ENCODE data around the gene ZNRF4. TPM values are rescaled to one million over a fixed set of nuclear protein-coding genes. Genes with fewer than 3 reads are reported as not detected.
"Not testable (repeated sequence)": the region's sequence is repeated elsewhere in the genome, so short reads cannot be mapped to it uniquely, and the experiment has no call there.

Gene ZNRF4, protein sequence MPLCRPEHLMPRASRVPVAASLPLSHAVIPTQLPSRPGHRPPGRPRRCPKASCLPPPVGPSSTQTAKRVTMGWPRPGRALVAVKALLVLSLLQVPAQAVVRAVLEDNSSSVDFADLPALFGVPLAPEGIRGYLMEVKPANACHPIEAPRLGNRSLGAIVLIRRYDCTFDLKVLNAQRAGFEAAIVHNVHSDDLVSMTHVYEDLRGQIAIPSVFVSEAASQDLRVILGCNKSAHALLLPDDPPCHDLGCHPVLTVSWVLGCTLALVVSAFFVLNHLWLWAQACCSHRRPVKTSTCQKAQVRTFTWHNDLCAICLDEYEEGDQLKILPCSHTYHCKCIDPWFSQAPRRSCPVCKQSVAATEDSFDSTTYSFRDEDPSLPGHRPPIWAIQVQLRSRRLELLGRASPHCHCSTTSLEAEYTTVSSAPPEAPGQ
- total RNA-seq = not detected

GRCh38 chr19:5455367-5456129 is at the start of gene ZNRF4:
TSS of gene ZNRF4 (plus strand) at chr19:5455417. CDS start at chr19:5455492, 75 bp downstream.
- Histone ChIP-seq H3K9me3 (peaks cover 0 to 16% (median 0%) of the 10 kb centered on the region in 4 donors), H3K4me3 (no peak within 1 kb of the TSS), H3K36me3 (no peaks in the 10 kb centered on the region), H3K27ac (no peak within 1 kb of the TSS), H3K27me3 (no peaks in the 10 kb centered on the region), H3K4me1 (no peaks in the 10 kb centered on the region)
- TF ChIP-seq EP300 (IDR thresholded peaks at IDR 0.05) = no peak
- TF ChIP-seq CTCF (IDR thresholded peaks at IDR 0.05) = no peak
- no peak for TF ChIP-seq POLR2A (IDR thresholded peaks at IDR 0.05)
- no peak for DNase-seq (ENCODE audit: low spot score in 2 of 2)
- 90 to 93% methylated on average over 60 to 61 of the region's 62 CpGs for WGBS, 2 donors

GRCh38 chr19:5406198-5406597 is 49.0 kb upstream of the ZNRF4 start:
- H3K36me3 ChIP-seq; H3K4me3 ChIP-seq; H3K4me1 ChIP-seq; H3K27ac ChIP-seq; H3K27me3 ChIP-seq; DNase-seq (ENCODE audit: low spot score in 2 of 2): not testable (repeated sequence)
- peaks cover 0 to 19% (median 1%) of the 10 kb centered on the region in 4 donors for H3K9me3 ChIP-seq
- WGBS, 2 donors = 74 to 94% methylated on average over 6 of the region's 6 CpGs

GRCh38 chr19:5406816-5407215 is 48.4 kb upstream of the ZNRF4 start:
- H3K27ac ChIP-seq = no peak overlapping the region
- H3K4me1 ChIP-seq = no peaks in the 10 kb centered on the region
- H3K27me3 ChIP-seq = no peaks in the 10 kb centered on the region
- no peak overlapping the region for H3K4me3 ChIP-seq
- 57 to 73% methylated on average over 7 of the region's 7 CpGs for WGBS, 2 donors
- DNase-seq (ENCODE audit: low spot score in 2 of 2) = no peak
- H3K36me3 ChIP-seq = no peaks in the 10 kb centered on the region
- H3K9me3 ChIP-seq = peaks cover 0 to 19% (median 1%) of the 10 kb centered on the region in 4 donors
- TF ChIP-seq POLR2A (IDR thresholded peaks at IDR 0.05) = no peak
- no peak for TF ChIP-seq CTCF (IDR thresholded peaks at IDR 0.05)
- TF ChIP-seq EP300 (IDR thresholded peaks at IDR 0.05) = no peak

DNA sequence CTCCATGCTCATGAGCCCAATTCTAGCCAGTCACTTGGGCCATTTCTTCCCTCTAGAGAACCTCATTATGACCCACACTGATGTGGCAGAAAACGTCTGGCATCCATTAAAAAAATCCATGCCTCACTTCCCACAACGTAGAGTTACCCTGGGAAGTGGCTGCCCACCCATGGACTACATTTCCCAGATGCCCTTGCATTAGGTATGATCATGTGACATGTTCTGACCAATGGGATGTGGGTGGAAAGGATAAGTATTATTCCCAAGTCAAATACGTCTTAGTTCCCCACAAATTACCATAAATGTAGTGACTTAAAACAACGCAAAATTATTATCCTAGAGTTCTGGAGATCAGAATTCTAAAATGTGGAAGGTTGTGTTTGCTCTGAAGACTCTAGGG is 47.9 kb upstream of the ZNRF4 start:
- Histone ChIP-seq H3K27me3 (no peaks in the 10 kb centered on the region), H3K36me3 (no peaks in the 10 kb centered on the region), H3K27ac (no peak overlapping the region), H3K4me3 (no peak overlapping the region), H3K9me3 (peaks cover 0 to 19% (median 1%) of the 10 kb centered on the region in 4 donors), H3K4me1 (no peaks in the 10 kb centered on the region)
- WGBS, 2 donors = 34 to 37% methylated on average over 4 of the region's 4 CpGs
- no peak for TF ChIP-seq CTCF (IDR thresholded peaks at IDR 0.05)
- no peak for TF ChIP-seq POLR2A (IDR thresholded peaks at IDR 0.05)
- TF ChIP-seq EP300 (IDR thresholded peaks at IDR 0.05) = no peak
- no peak for DNase-seq (ENCODE audit: low spot score in 2 of 2)

DNA sequence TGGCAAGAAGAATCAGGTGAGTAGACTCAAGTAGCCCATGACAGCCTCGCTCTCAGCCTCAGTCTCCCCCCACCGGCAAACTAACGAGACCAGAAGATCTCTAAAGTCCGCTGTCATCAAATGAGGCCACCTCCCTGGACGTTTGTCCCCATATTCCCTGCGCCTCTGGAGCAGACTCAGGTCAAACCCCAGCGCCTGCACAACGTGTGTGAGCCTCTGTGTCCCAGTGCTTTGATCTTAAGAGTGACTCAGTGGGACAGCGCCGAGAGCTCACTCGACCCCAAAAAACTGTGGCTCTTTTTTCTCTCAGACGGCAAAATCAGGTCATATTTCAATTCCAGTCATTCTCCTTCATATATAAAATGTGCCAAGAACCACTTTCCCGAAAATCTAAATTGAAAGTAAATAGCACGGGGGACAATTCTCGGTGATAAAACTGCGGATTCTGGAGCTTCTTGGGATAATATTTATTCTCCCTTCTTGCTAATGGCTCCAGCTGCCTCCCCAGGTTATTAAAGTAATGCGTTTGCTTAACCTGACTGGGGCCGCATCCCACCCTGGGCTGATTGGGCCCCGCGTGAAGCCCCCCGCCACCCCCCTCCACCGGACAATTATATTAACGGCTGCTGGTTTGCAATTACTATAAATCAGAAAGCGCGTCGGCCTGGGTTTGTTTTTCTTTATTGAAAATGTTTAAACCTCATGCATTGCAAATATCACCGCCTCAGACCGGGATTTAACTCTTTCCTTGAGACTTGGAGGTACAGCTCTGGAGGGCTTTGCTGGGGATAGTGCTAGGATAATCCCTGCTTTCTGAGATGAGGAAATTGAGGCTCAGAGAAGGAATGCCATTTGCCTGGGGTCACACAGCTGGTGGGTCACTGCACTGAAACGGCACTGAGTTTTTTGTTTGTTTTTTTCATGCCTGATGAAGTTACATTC is 37.5 kb upstream of the ZNRF4 start:
- Histone ChIP-seq H3K36me3 (no peaks in the 10 kb centered on the region), H3K9me3 (no peaks in the 10 kb centered on the region), H3K4me1 (no peaks in the 10 kb centered on the region), H3K27me3 (peaks cover 0 to 38% of the 10 kb centered on the region in 2 donors), H3K27ac (no peak overlapping the region), H3K4me3 (no peak overlapping the region)
- TF ChIP-seq CTCF (IDR thresholded peaks at IDR 0.05) = no peak
- no peak for TF ChIP-seq POLR2A (IDR thresholded peaks at IDR 0.05)
- WGBS, 2 donors = 41 to 43% methylated on average over 29 of the region's 29 CpGs
- DNase-seq (ENCODE audit: low spot score in 2 of 2) = no peak
